HepG2 (cell line): ENCODE results near the gene BRK1. TPM values are rescaled to one million over a fixed set of nuclear protein-coding genes. Genes with fewer than 3 reads are reported as not detected.

Source experiments
- polyA plus RNA-seq, 8 experiments: library from polyadenylated mRNA; depleted of rRNA in 3 of 8; stranded (reverse) in 7 of 8; unstranded in 1 of 8; fragments of >200 nt; fragmentation: Illumina TruSeq in 4 of 8; extraction: Trizol in 4 of 8; gene quantifications; 2 replicates each; pipeline versions ENCODE4 v1.2.1 to v1.2.3, GENCODE V29; 2011 to 2016; ENCODE audit warnings: low read depth in 4 of 8, missing spikeins in 1 of 8, mixed read lengths in 1 of 8; ENCODE audit not compliant: insufficient read depth in 1 of 8
- total RNA-seq, 5 experiments: library from RNA; depleted of rRNA; stranded (reverse); fragments of >200 nt; fragmentation: Illumina TruSeq; extraction: Trizol; gene quantifications; 2 replicates each; pipeline ENCODE4 v1.2.3, GENCODE V29; 2016; ENCODE audit warnings: low read depth in 1 of 5

BRK1 gene
- total and polyA plus RNA-seq, 2 of the 13 experiments (the other 11 are each of a cell fraction or from before 2014, with no cell fraction given) = 118 to 155 TPM

Other genes with a start within 250 kb of the BRK1 start
- 2.5 and 2.8 TPM in 2 replicates for gene CIDEC, start 235.4 kb upstream of the BRK1 start, total RNA-seq (2016; rRNA removed; fragmentation: Illumina TruSeq; extraction: Trizol)
- gene CIDEC, start 235.4 kb upstream of the BRK1 start, polyA plus RNA-seq (2011; rRNA removed) = 10.4 and 19.6 TPM in 2 replicates
- gene JAGN1, start 225.1 kb upstream of the BRK1 start, total RNA-seq (2016; rRNA removed; fragmentation: Illumina TruSeq; extraction: Trizol) = 40.9 and 50.9 TPM in 2 replicates
- 49.9 and 59.1 TPM in 2 replicates for gene JAGN1, start 225.1 kb upstream of the BRK1 start, polyA plus RNA-seq (2011; rRNA removed)
- 6.7 and 14.5 TPM in 2 replicates for gene IL17RE, start 212.8 kb upstream of the BRK1 start, total RNA-seq (2016; rRNA removed; fragmentation: Illumina TruSeq; extraction: Trizol)
- gene IL17RE, start 212.8 kb upstream of the BRK1 start, polyA plus RNA-seq (2011; rRNA removed) = 24.1 and 36.3 TPM in 2 replicates
- gene IL17RC, start 198.6 kb upstream of the BRK1 start, total RNA-seq (2016; rRNA removed; fragmentation: Illumina TruSeq; extraction: Trizol) = 10.7 and 20.7 TPM in 2 replicates
- gene IL17RC, start 198.6 kb upstream of the BRK1 start, polyA plus RNA-seq (2011; rRNA removed) = 24.0 and 31.7 TPM in 2 replicates
- 12.0 and 27.1 TPM in 2 replicates for gene CRELD1, start 181.8 kb upstream of the BRK1 start, total RNA-seq (2016; rRNA removed; fragmentation: Illumina TruSeq; extraction: Trizol)
- 61.9 and 75.9 TPM in 2 replicates for gene CRELD1, start 181.8 kb upstream of the BRK1 start, polyA plus RNA-seq (2011; rRNA removed)
- gene PRRT3, start 163.3 kb upstream of the BRK1 start, total RNA-seq (2016; rRNA removed; fragmentation: Illumina TruSeq; extraction: Trizol) = 0.29 and 0.44 TPM in 2 replicates
- 0.22 and 0.26 TPM in 2 replicates for gene PRRT3, start 163.3 kb upstream of the BRK1 start, polyA plus RNA-seq (2011; rRNA removed)
- gene EMC3, start 128.8 kb upstream of the BRK1 start, total RNA-seq (2016; rRNA removed; fragmentation: Illumina TruSeq; extraction: Trizol) = 40.8 and 66.8 TPM in 2 replicates
- gene EMC3, start 128.8 kb upstream of the BRK1 start, polyA plus RNA-seq (2011; rRNA removed) = 86.6 and 90.5 TPM in 2 replicates
- gene FANCD2, start 89.2 kb upstream of the BRK1 start, total RNA-seq (2016; rRNA removed; fragmentation: Illumina TruSeq; extraction: Trizol) = 42.0 and 51.9 TPM in 2 replicates
- 7.7 and 10.1 TPM in 2 replicates for gene FANCD2, start 89.2 kb upstream of the BRK1 start, polyA plus RNA-seq (2011; rRNA removed)
- not detected in 2 replicates for gene FANCD2OS, start 7.4 kb upstream of the BRK1 start, total RNA-seq (2016; rRNA removed; fragmentation: Illumina TruSeq; extraction: Trizol)
- gene FANCD2OS, start 7.4 kb upstream of the BRK1 start, polyA plus RNA-seq (2011; rRNA removed) = not detected in 2 replicates
- gene VHL, start 26.1 kb downstream of the BRK1 start, total RNA-seq (2016; rRNA removed; fragmentation: Illumina TruSeq; extraction: Trizol) = 51.7 and 64.4 TPM in 2 replicates
- 23.5 and 24.2 TPM in 2 replicates for gene VHL, start 26.1 kb downstream of the BRK1 start, polyA plus RNA-seq (2011; rRNA removed)
- 13.1 and 15.3 TPM in 2 replicates for gene IRAK2, start 49.2 kb downstream of the BRK1 start, total RNA-seq (2016; rRNA removed; fragmentation: Illumina TruSeq; extraction: Trizol)
- 23.3 and 27.9 TPM in 2 replicates for gene IRAK2, start 49.2 kb downstream of the BRK1 start, polyA plus RNA-seq (2011; rRNA removed)
- 21.9 and 23.9 TPM in 2 replicates for gene TATDN2, start 132.8 kb downstream of the BRK1 start, total RNA-seq (2016; rRNA removed; fragmentation: Illumina TruSeq; extraction: Trizol)
- 12.1 and 17.1 TPM in 2 replicates for gene TATDN2, start 132.8 kb downstream of the BRK1 start, polyA plus RNA-seq (2011; rRNA removed)
- 0.09 TPM in 1 of 2 replicates, not detected in the other for gene GHRL, start 177.3 kb downstream of the BRK1 start, total RNA-seq (2016; rRNA removed; fragmentation: Illumina TruSeq; extraction: Trizol)
- not detected in 2 replicates for gene GHRL, start 177.3 kb downstream of the BRK1 start, polyA plus RNA-seq (2011; rRNA removed)
- gene SEC13, start 205.4 kb downstream of the BRK1 start, total RNA-seq (2016; rRNA removed; fragmentation: Illumina TruSeq; extraction: Trizol) = 391 and 418 TPM in 2 replicates
- gene SEC13, start 205.4 kb downstream of the BRK1 start, polyA plus RNA-seq (2011; rRNA removed) = 266 and 288 TPM in 2 replicates